KOPT-K1 (cell line): ENCODE measurements around the gene RRM1.
A peak's percentile ranks its signal among the peaks of the same experiment; 100 is the strongest.
"Not testable (repeated sequence)": the region's sequence is repeated elsewhere in the genome, so short reads cannot be mapped to it uniquely, and the experiment has no call there.

ENCODE experiments used
- H3K27ac ChIP-seq: fragments of 200-600 bp; sonication (generic); 2 replicates; pipeline ENCODE4 v1.5.1; 2016; ENCODE audit warnings: antibody characterized with exemption, mild to moderate bottlenecking, low read depth, low read length; ENCODE audit not compliant: poor library complexity, severe bottlenecking
- H3K36me3 ChIP-seq: fragments of 200-600 bp; sonication (generic); 2 replicates; pipeline ENCODE4 v1.5.1; 2017; ENCODE audit warnings: antibody characterized with exemption, mild to moderate bottlenecking, low read length, moderate library complexity; ENCODE audit not compliant: insufficient read depth
- H3K9me3 ChIP-seq: fragments of 200-600 bp; sonication (generic); 2 replicates; pipeline ENCODE4 v1.5.1; 2017; ENCODE audit warnings: antibody characterized with exemption, low read length, mild to moderate bottlenecking; ENCODE audit not compliant: insufficient read depth, poor library complexity, severe bottlenecking

Gene RRM1

GRCh38 chr11:4094348-4095291, at the start of gene RRM1:
TSS of gene RRM1 (plus strand) at chr11:4094799. CDS start at chr11:4095013, 214 bp downstream.
- peaks cover 59% of the 10 kb centered on the region for H3K36me3 ChIP-seq

GRCh38 chr11:4044976-4045646, 49.5 kb upstream of the RRM1 start:
- Histone ChIP-seq H3K27ac (no peak overlapping the region), H3K9me3 (no peaks in the 10 kb centered on the region), H3K36me3 (0 out of 2 replicates have a peak, but pooled peaks cover 6% of the 10 kb centered on the region)

More at GRCh38 chr11:4094348-4095291, at the start of gene RRM1:
- peak within 1 kb of the TSS; percentile 88 for H3K27ac ChIP-seq
- H3K9me3 ChIP-seq = no peaks in the 10 kb centered on the region

- peaks cover 14% of the 10 kb centered on the region; the same call in 1 of the 2 replicates for H3K36me3 ChIP-seq
- no peaks in the 10 kb centered on the region for H3K9me3 ChIP-seq
- no peak overlapping the region for H3K27ac ChIP-seq
Measured at GRCh38 chr11:4048340-4048739, 46.3 kb upstream of the RRM1 start.

GRCh38 chr11:4049006-4049405, 45.6 kb upstream of the RRM1 start:
- H3K36me3 ChIP-seq = peaks cover 14% of the 10 kb centered on the region; the same call in 1 of the 2 replicates
- no peaks in the 10 kb centered on the region for H3K9me3 ChIP-seq
- H3K27ac ChIP-seq = no peak overlapping the region

- no peaks in the 10 kb centered on the region for H3K9me3 ChIP-seq
- peaks cover 14% of the 10 kb centered on the region; the same call in 1 of the 2 replicates for H3K36me3 ChIP-seq
Measured at GRCh38 chr11:4050138-4050537, 44.5 kb upstream of the RRM1 start.

GRCh38 chr11:4053200-4053599, 41.4 kb upstream of the RRM1 start:
- H3K27ac ChIP-seq, H3K9me3 ChIP-seq: not testable (repeated sequence)
- peaks cover 37% of the 10 kb centered on the region for H3K36me3 ChIP-seq

More at GRCh38 chr11:4050138-4050537, 44.5 kb upstream of the RRM1 start:
- no peak overlapping the region for H3K27ac ChIP-seq

GRCh38 chr11:4054643-4055042, 40.0 kb upstream of the RRM1 start:
- no peak overlapping the region for H3K27ac ChIP-seq
- peaks cover 42% of the 10 kb centered on the region for H3K36me3 ChIP-seq
- H3K9me3 ChIP-seq = no peaks in the 10 kb centered on the region

- Histone ChIP-seq H3K9me3 (no peaks in the 10 kb centered on the region), H3K27ac (no peak overlapping the region), H3K36me3 (peaks cover 67% of the 10 kb centered on the region)
Measured at GRCh38 chr11:4059424-4059823, 35.2 kb upstream of the RRM1 start.

- H3K9me3 ChIP-seq = no peaks in the 10 kb centered on the region
- peaks cover 69% of the 10 kb centered on the region for H3K36me3 ChIP-seq
- no peak overlapping the region for H3K27ac ChIP-seq
Measured at GRCh38 chr11:4060182-4060923, 34.2 kb upstream of the RRM1 start.

- Histone ChIP-seq H3K36me3 (peaks cover 64% of the 10 kb centered on the region), H3K9me3 (no peaks in the 10 kb centered on the region)
Measured at GRCh38 chr11:4061700-4062099, 32.9 kb upstream of the RRM1 start.

GRCh38 chr11:4063348-4063747, 31.3 kb upstream of the RRM1 start:
- Histone ChIP-seq H3K36me3 (peaks cover 62% of the 10 kb centered on the region), H3K27ac (no peak overlapping the region), H3K9me3 (no peaks in the 10 kb centered on the region)

More at GRCh38 chr11:4061700-4062099, 32.9 kb upstream of the RRM1 start:
- H3K27ac ChIP-seq = no peak overlapping the region

- H3K27ac ChIP-seq = no peak overlapping the region
- no peaks in the 10 kb centered on the region for H3K9me3 ChIP-seq
- H3K36me3 ChIP-seq = peaks cover 54% of the 10 kb centered on the region
Measured at GRCh38 chr11:4064278-4064955, 30.2 kb upstream of the RRM1 start.

GRCh38 chr11:4065086-4065485, 29.5 kb upstream of the RRM1 start:
- H3K9me3 ChIP-seq = no peaks in the 10 kb centered on the region
- peaks cover 54% of the 10 kb centered on the region for H3K36me3 ChIP-seq
- H3K27ac ChIP-seq = no peak overlapping the region

GRCh38 chr11:4065601-4066377, 28.8 kb upstream of the RRM1 start:
- Histone ChIP-seq H3K9me3 (no peaks in the 10 kb centered on the region), H3K36me3 (peaks cover 54% of the 10 kb centered on the region), H3K27ac (no peak overlapping the region)
